Spleen (tissue), 7 donors: ENCODE data around the gene CAGE1.

Source experiments
- CTCF ChIP-seq, 11 experiments: fragments of 200-600 bp in 7 of 11; fragments of 450-650 bp in 4 of 11; sonication (generic) in 4 of 11; IDR thresholded peaks in 8 of 11; conservative IDR thresholded peaks in 3 of 11; 1 replicate in 7 of 11; 2 replicates in 4 of 11; pipeline versions ENCODE4 v1.4.0 to v1.8.0; 2016 to 2021; ENCODE audit warnings: antibody characterized with exemption in 11 of 11, inconsistent platforms in 4 of 11, mild to moderate bottlenecking in 1 of 11
- POLR2A ChIP-seq, 3 donors: fragments of 450-650 bp; IDR thresholded peaks; one replicate each; pipeline ENCODE4 v1.5.1; 2017; ENCODE audit warnings: antibody characterized with exemption in 3 of 3, mild to moderate bottlenecking in 1 of 3
- donor health status: DM: no; HTN: no; CAD: no; lungs with moderate emphysema.
- donor health status: DM: no; HTN: no; CAD: no.
- donor health status: DM: no; HTN: no; CAD: no.

- TF ChIP-seq CTCF (IDR thresholded peaks at IDR 0.05 in 8 of 11, conservative IDR thresholded peaks at IDR 0.05 in 3 of 11) = no peak
- no peak for TF ChIP-seq POLR2A (IDR thresholded peaks at IDR 0.05)
Measured at GRCh38 chr6:7341271-7341670, 48.3 kb downstream of the CAGE1 start.
